Stimulated activated CD8-positive, alpha-beta memory T cell treated with anti-CD3 and anti-CD28 coated beads, Interleukin-12 subunit alpha, Interleukin-12 subunit beta, amount 100 ng/mL, for 4 hours (primary cell): ENCODE data around the gene HHIP.

Experiments used
- DNase-seq: peaks from one replicate; pipeline ENCODE4 v3.0.0-alpha.2; 2020; ENCODE audit warnings: low read depth

The HHIP gene

DNA sequence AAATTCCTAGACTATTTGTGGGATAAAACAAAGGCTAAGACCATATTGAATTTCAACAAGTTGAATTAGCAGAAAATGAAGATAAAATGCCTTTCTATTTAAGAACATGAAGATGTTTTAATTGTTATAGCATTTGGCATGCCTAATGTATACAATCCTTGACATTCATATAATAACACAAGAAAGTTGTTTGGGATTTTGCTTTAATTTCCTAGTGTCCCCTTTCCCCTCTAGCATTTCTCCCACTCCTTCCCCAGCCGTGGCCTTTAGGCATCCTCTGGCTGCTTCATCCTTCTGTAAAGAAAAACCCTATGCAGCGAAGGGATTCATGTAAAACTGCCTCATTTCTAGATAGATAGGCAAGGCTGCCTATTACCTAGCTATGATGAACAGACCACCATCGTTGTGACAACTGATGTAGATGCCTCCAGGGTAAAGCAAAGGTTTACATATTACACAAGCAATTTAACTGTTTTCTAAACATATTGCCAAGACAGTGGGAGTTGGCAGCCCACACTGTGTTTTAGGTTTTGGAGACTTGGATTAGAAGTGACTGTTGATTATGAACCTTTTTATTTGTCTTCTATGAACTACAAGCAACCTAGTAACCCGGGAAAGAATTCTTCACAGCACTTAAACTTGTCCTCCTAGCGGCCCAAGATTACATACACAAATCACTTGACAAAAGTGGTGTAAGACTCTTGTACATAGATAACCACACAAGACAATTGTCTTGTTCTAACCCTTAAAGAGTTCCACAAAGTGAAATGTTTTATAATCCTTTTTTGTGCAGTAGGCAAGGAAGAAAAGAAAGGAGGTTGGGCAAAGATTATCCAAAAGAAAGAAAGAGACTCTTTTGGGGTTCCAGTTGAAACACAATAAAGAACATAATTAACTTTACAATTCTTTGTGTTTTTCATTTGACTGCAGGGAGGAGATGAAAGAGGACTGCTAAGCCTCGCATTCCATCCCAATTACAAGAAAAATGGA, 59.9 kb downstream of the HHIP start:
- DNase-seq = no peak

DNA sequence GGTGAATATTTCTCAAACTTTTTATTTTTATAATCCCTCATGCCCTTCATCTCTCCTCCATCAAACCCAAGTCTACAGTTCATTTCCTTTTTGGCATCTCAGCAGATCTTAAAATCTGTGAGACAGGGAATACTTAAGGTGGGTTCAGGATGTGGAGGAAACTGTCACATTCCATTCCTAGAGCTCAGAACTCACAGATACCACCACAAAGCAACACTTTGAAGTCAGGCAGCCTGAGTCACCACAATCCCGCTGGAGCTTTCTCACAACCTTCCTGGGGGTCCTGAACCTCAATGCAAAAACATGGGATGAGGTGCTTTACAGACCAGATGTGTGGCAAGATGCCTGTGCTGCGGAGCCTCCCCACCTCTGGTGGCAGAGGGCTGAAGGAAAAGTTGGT, 63.2 kb downstream of the HHIP start:
- DNase-seq = no peak

- DNase-seq = no peak
These were observed 64.0 kb downstream of the HHIP start for GRCh38 chr4:144709793-144710525.

- DNase-seq = no peak
These were observed 64.6 kb downstream of the HHIP start for GRCh38 chr4:144710526-144710912.

DNA sequence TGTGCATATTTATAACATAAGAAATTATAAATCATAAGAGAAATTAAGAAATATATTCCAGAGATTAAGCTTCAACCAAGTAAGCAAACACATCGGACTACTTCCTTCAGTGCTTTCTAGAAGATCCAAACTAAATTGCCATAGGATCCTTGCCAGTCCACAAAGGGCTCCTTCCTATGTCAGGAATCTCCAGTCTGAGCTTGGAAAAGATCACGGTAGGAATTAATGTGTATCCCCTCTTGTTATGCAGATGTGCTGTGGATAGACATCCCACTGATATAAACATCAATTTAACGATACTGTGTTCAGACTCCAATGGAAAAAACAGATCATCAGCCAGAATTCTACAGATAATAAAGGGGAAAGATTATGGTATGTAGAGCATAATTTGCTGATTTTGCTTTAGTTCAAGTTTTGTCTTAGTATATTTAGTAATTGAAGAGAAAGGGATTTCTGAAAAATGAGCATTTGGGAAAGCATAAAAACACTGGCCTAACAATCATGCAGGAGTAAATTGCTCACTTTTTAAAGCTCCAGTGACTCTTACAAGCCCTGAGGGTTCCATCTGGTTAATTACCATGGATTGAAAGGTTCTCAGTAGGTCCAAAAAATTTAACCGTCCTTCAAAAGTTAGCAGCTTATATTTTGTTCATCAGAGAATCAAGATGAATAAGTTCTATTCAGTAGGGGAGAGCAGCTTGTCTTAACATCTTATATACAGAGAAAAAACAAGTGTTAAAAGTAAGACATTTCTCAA, 65.9 kb downstream of the HHIP start:
- DNase-seq = no peak

- no peak for DNase-seq
These were observed 66.8 kb downstream of the HHIP start for GRCh38 chr4:144712775-144713174.

- no peak for DNase-seq
These were observed 68.2 kb downstream of the HHIP start for GRCh38 chr4:144714166-144714565.

- DNase-seq = no peak
These were observed 69.3 kb downstream of the HHIP start for GRCh38 chr4:144715230-144715629.

GRCh38 chr4:144716778-144717177, 70.8 kb downstream of the HHIP start:
- no peak for DNase-seq

GRCh38 chr4:144718958-144719512, 73.1 kb downstream of the HHIP start:
- DNase-seq = no peak

- DNase-seq = no peak
These were observed 74.5 kb downstream of the HHIP start for GRCh38 chr4:144720491-144720890.

GRCh38 chr4:144721994-144722393, 76.0 kb downstream of the HHIP start:
- no peak for DNase-seq

- DNase-seq = no peak
These were observed 77.5 kb downstream of the HHIP start for GRCh38 chr4:144723471-144723870.

GRCh38 chr4:144729175-144729574, 83.2 kb downstream of the HHIP start:
- DNase-seq = no peak

DNA sequence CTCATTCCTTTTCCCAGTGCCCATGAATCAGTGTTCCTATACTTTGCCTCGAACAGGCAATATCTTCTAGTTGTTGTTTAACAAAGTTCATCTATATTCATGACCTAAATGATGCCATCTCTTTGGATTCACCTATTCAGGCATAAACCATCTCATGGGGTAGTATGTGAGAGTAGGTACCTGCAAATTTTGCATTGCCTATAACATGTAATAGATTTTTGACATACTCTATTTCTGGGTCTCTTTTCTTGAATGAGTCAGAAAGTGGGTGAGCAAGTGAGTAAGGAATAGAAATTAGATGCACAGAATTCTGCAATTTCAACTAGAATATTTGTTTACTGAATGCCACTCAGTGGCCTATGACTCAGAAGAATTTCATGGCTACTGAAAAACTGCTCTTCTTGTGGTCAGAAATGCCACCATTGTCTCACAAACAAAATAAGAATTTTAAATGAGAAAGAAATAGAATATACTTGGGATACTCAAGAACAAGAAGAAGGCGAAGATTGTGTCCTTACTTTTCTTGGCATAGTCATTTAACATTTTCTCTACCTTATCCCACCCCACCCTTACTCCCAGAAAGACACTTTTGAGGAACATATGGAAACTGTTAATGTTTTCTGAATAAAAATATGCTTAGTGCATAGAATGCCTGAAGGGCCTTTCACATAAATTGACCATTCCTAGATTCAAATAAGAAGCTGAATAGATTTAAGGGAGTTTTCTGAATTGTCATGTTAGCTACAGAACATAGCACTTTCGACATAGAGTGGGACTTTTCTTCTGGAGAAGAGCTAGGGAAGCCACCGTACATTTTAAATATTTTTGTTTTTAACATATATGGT, 86.8 kb downstream of the HHIP start:
- DNase-seq = no peak

- DNase-seq = no peak
These were observed 87.6 kb downstream of the HHIP start for GRCh38 chr4:144733566-144733965.

DNA sequence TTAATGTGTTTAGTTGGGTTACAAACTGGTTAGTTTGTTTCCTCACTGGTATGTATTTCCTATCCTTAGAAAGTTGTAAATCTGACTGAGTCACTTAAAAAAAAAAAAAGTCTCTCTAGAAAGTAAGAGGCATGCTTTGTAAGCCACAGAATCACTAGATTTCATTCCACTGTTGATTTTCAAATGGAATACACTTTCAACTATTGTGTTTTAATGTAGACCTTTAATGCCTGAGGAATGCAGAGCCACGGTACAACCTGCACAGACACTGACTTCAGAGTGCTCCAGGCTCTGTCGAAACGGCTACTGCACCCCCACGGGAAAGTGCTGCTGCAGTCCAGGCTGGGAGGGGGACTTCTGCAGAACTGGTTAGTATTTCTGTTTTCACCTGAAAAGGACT, 88.6 kb downstream of the HHIP start:
- DNase-seq = no peak

DNA sequence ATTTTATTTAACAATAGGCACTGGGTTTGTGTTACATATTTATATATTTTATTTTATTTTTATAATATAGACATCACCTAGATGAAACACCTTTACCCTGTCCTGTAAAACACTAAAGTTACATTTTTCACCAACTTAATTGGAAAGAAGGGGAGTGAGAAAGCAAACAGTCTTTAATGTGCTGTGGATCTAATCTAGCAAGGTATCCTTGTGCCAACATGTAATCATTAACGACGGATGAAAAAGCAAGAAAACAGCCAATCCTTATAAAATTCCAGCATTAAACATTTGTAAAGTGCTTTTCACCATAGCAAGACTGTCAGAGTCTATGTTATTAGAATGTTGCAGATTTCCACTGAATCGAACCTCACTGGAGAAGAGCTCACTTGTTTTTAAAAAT, 92.7 kb downstream of the HHIP start:
- no peak for DNase-seq

DNA sequence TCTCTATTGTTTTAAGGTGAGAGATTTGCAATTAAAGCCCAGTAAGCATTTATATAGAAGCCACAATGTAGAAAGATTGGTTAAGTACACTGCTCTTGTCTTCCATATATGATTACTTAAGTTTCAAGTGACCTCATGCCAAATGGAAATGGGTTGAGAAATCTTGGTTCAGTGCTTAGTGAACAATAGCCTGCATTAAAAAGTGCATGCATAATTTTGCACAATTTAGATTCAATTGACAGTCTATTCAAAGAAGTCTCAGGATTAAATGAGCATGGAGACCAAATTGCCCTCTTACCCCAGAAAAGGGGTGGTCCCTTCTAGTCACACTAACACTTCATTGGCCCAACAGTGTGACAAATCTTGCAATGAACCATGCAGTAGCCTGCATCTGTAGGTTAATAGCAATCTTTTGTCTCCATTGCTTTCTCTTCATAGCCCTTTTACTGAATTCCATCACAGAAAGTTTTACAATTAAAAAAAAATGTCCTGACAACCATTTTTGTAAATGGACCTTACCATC, 93.6 kb downstream of the HHIP start:
- no peak for DNase-seq

GRCh38 chr4:144740316-144740715, 94.4 kb downstream of the HHIP start:
- DNase-seq = no peak
